OCI-LY7 (cell line): ENCODE measurements around the gene TBC1D5. TPM values are rescaled to one million over a fixed set of nuclear protein-coding genes. Genes with fewer than 3 reads are reported as not detected.
A peak's percentile ranks its signal among the peaks of the same experiment; 100 is the strongest.

Source experiments
- BruUV-seq: library from RNA; stranded (reverse); fragments of 400-500 nt; replicated peaks from 2 replicates; lab custom pipeline; 2021; lab: Mats Ljungman, UMichigan
- CTCF ChIA-PET: fragments of 300-600 bp; sonication (Branson Sonifier 250); formaldehyde crosslinking; loops from one replicate; lab custom pipeline; 2022; ENCODE audit warnings: antibody characterized with exemption; ENCODE audit not compliant: unreplicated experiment; lab: Charles Lee
- POLR2A ChIA-PET: fragments of 300-600 bp; sonication (Branson Sonifier 250); formaldehyde crosslinking; loops from one replicate; lab custom pipeline; 2022; ENCODE audit warnings: antibody characterized with exemption; lab: Charles Lee
- DNase-seq: peaks from one replicate; pipeline ENCODE4 v3.0.0-alpha.2; 2015; ENCODE audit warnings: low spot score
- H2AFZ ChIP-seq: fragments of 200-600 bp; sonication (generic), shearing (Covaris generic); 2 replicates; pipeline ENCODE4 v1.6.1; 2014; ENCODE audit warnings: mild to moderate bottlenecking, antibody characterized with exemption, low read length, moderate library complexity
- H3K27ac ChIP-seq: fragments of 200-600 bp; sonication (generic); 2 replicates; pipeline ENCODE4 v1.5.1; 2014; ENCODE audit warnings: mixed run types, low read depth, mild to moderate bottlenecking, moderate library complexity, low read length, inconsistent platforms; ENCODE audit not compliant: poor library complexity, severe bottlenecking
- H3K36me3 ChIP-seq: fragments of 200-600 bp; sonication (generic); 2 replicates; pipeline ENCODE4 v1.6.1; 2014; ENCODE audit warnings: mild to moderate bottlenecking, antibody characterized with exemption, low read length, moderate library complexity, mixed read lengths; ENCODE audit not compliant: insufficient read depth
- H3K4me1 ChIP-seq: fragments of 200-600 bp; sonication (generic); 2 replicates; pipeline ENCODE4 v1.5.1; 2014; ENCODE audit warnings: mild to moderate bottlenecking, low read length; ENCODE audit not compliant: insufficient read depth, poor library complexity, severe bottlenecking
- H3K4me2 ChIP-seq: fragments of 200-600 bp; sonication (generic); 2 replicates; pipeline ENCODE4 v1.6.1; 2014; ENCODE audit warnings: mild to moderate bottlenecking, low read length
- H3K4me3 ChIP-seq: fragments of 200-600 bp; sonication (generic); 2 replicates; pipeline ENCODE4 v1.5.1; 2014; ENCODE audit warnings: mild to moderate bottlenecking, low read depth, low read length; ENCODE audit not compliant: poor library complexity, severe bottlenecking
- H3K79me2 ChIP-seq: fragments of 200-600 bp; sonication (generic); 2 replicates; pipeline ENCODE4 v1.6.1; 2016; ENCODE audit warnings: low read depth, mild to moderate bottlenecking, low read length, moderate library complexity, mixed read lengths; ENCODE audit not compliant: insufficient read depth
- H3K9me2 ChIP-seq: fragments of 200-600 bp; sonication (generic); 2 replicates; pipeline ENCODE4 v1.6.1; 2016; ENCODE audit warnings: mild to moderate bottlenecking, low read length, mixed read lengths; ENCODE audit not compliant: insufficient read depth
- H3K9me3 ChIP-seq: fragments of 200-600 bp; sonication (generic); 2 replicates; pipeline ENCODE4 v1.6.1; 2014; ENCODE audit warnings: mild to moderate bottlenecking, mixed run types, low read length, mixed read lengths
- H4K20me1 ChIP-seq: fragments of 200-600 bp; sonication (generic); 2 replicates; pipeline ENCODE4 v1.6.1; 2014; ENCODE audit warnings: mild to moderate bottlenecking, antibody characterized with exemption, low read length, moderate library complexity, mixed read lengths; ENCODE audit not compliant: insufficient read depth
- EZH2phosphoT487 ChIP-seq: fragments of 200-600 bp; sonication (generic); IDR thresholded peaks from 2 replicates; pipeline ENCODE4 v1.6.1; 2018; ENCODE audit warnings: low read depth, borderline replicate concordance, mild to moderate bottlenecking, mixed run types, antibody characterized with exemption, low read length, moderate library complexity, mixed read lengths
- intact Hi-C: fragments of 100-400 bp; cut with micrococcal nuclease; formaldehyde crosslinking; loops from one replicate; pipeline ENCODE4 v1.10.0; 2022; ENCODE audit not compliant: unreplicated experiment
- total RNA-seq, 2 experiments: library from RNA; depleted of rRNA in 1 of 2; stranded (reverse); fragments of >200 nt in 1 of 2; shearing (Covaris generic) in 1 of 2; gene quantifications; 2 replicates each; pipeline ENCODE4 v1.2.3, GENCODE V29; 2014 to 2022
- TF ChIP-seq, protein P1 (sequence below): fragments of 200-600 bp; sonication (generic); conservative IDR thresholded peaks from 2 replicates; pipeline ENCODE4 v1.5.1; 2014; ENCODE audit warnings: mild to moderate bottlenecking, antibody characterized with exemption, low read length, moderate library complexity, mixed read lengths

TBC1D5 gene
- total RNA-seq, 2 experiments from 2014 or later, result 78.5 to 82.4 TPM

- no peak overlapping the region for H2AFZ ChIP-seq
- TF ChIP-seq, protein P1, sequence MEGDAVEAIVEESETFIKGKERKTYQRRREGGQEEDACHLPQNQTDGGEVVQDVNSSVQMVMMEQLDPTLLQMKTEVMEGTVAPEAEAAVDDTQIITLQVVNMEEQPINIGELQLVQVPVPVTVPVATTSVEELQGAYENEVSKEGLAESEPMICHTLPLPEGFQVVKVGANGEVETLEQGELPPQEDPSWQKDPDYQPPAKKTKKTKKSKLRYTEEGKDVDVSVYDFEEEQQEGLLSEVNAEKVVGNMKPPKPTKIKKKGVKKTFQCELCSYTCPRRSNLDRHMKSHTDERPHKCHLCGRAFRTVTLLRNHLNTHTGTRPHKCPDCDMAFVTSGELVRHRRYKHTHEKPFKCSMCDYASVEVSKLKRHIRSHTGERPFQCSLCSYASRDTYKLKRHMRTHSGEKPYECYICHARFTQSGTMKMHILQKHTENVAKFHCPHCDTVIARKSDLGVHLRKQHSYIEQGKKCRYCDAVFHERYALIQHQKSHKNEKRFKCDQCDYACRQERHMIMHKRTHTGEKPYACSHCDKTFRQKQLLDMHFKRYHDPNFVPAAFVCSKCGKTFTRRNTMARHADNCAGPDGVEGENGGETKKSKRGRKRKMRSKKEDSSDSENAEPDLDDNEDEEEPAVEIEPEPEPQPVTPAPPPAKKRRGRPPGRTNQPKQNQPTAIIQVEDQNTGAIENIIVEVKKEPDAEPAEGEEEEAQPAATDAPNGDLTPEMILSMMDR, result no peak
- TF ChIP-seq EZH2phosphoT487, result no peak
- no peaks in the 10 kb centered on the region for H4K20me1 ChIP-seq
- no TSS peak for BruUV-seq
- no peak overlapping the region for H3K4me3 ChIP-seq
- H3K9me3 ChIP-seq, result no peaks in the 10 kb centered on the region
- intact Hi-C loops, result no loop called here
- ChIA-PET CTCF (no interaction called here), POLR2A (no interaction called here)
- no peak for DNase-seq
- H3K27ac ChIP-seq, result no peak overlapping the region
- no peak overlapping the region for H3K4me2 ChIP-seq
- H3K79me2 ChIP-seq, result no peaks in the 10 kb centered on the region
- no peaks in the 10 kb centered on the region for H3K9me2 ChIP-seq
- peaks cover 6% of the 10 kb centered on the region; the same call in 1 of the 2 replicates for H3K36me3 ChIP-seq
- no peaks in the 10 kb centered on the region for H3K4me1 ChIP-seq
Observed at GRCh38 chr3:17307887-17308286, 434.5 kb downstream of the TBC1D5 start.

- Histone ChIP-seq H2AFZ (no peak overlapping the region), H3K4me1 (no peaks in the 10 kb centered on the region), H3K79me2 (no peaks in the 10 kb centered on the region), H3K27ac (no peak overlapping the region), H3K9me3 (no peaks in the 10 kb centered on the region), H4K20me1 (no peaks in the 10 kb centered on the region), H3K9me2 (no peaks in the 10 kb centered on the region), H3K36me3 (peaks cover 6% of the 10 kb centered on the region; the same call in 1 of the 2 replicates), H3K4me2 (no peak overlapping the region), H3K4me3 (no peak overlapping the region)
- intact Hi-C loops, result no loop called here
- ChIA-PET POLR2A (no interaction called here), CTCF (no interaction called here)
- TF ChIP-seq EZH2phosphoT487, result no peak
- TF ChIP-seq, protein P1, result peak; percentile 64; the same call in 1 of the 2 replicates
- BruUV-seq, result no TSS peak
- DNase-seq, result no peak
Observed at GRCh38 chr3:17307482-17307881, 434.9 kb downstream of the TBC1D5 start.

DNA sequence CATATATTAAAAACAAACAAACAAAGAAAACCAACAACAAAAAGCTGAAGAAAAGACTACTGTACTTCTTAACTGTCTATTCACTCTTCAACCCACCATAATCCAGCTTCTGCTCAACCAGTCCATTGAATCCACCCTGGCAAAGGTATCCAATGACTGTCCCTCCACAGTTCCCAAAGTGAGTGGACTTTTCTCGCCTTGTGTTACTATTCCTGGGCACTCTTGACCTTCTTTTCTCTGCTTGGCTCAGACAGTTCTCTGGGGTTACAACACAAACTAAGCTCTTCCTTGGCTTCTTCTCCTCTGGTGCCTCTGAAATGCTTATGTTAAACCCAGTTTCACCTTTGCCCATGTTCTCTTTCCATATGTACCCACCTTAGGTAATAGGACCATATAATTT, 437.5 kb downstream of the TBC1D5 start:
- H3K27ac ChIP-seq, result no peak overlapping the region
- TF ChIP-seq, protein P1, result no peak
- no peak for TF ChIP-seq EZH2phosphoT487
- ChIA-PET CTCF (no interaction called here), POLR2A (interaction anchor here (1.2 kb wide), 1 partner anchor 11 kb away, joined by 3 read pairs; no protein-coding TSS in a partner anchor)
- peaks cover 6% of the 10 kb centered on the region; the same call in 1 of the 2 replicates for H3K36me3 ChIP-seq
- no peaks in the 10 kb centered on the region for H4K20me1 ChIP-seq
- DNase-seq, result no peak
- H3K4me1 ChIP-seq, result no peaks in the 10 kb centered on the region
- H3K79me2 ChIP-seq, result no peaks in the 10 kb centered on the region
- BruUV-seq, result no TSS peak
- H2AFZ ChIP-seq, result no peak overlapping the region
- no peaks in the 10 kb centered on the region for H3K9me2 ChIP-seq
- no peak overlapping the region for H3K4me2 ChIP-seq
- no peak overlapping the region for H3K4me3 ChIP-seq
- intact Hi-C loops, result no loop called here
- H3K9me3 ChIP-seq, result no peaks in the 10 kb centered on the region
